Measurements from ENCODE around the gene GP2.

GP2 gene

DNA sequence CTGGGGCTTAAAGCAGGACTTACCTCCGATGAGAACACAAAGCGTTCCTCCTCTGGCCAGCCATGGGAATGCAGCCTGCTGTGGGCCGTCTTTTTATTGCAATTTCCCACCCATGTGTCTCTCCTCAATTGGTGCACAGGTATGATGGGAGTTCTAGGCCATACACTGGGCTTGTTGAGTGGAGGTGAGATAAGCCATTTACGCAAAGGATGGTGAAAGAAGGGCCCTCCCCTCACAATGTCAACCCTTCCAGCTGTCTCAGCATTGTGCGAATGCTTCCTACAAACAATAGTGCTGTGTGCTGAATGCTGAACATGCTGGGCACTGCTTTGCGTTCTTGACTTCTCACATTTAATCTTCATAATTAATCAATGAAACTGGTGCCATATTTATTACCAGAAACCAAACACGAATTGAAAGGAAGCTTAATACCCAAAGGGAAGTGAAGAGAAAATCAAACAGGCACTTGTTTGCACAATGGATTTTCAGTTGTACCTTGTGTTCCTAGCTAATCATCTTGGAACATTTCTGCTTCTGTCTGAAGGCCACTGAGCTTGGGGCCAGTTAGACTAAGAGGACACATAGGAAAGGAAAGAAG lies at the start of gene GP2:
TSS of gene GP2 (minus strand) at position 70 of the 598 bp plus-strand sequence. CDS start 1,082 bp downstream, outside the sequence.
- no peak within 1 kb of the TSS for H3K4me2 ChIP-seq (ENCODE audit: low read length)
- H2AFZ ChIP-seq (ENCODE audit: low read length): no peak within 1 kb of the TSS
- no peak within 1 kb of the TSS for H3K9ac ChIP-seq (ENCODE audit: low read length)

DNA sequence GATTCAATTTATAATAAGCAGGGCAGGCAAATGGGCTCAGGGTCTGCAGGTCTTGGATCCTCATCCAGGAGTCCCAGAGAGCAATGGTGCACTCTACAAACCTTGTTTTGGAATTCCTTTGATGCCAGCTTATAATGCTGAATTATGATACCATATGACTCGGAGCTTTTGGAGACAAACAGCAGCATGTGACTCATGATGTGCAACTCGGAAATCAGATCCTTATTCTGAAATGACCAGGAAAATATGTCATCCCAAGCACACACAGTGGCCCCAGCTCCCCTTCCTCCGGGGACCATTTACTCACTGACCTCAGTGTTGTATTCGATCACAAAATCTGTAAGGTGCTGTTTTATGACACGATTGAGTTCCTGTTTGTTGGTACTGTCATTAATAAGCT lies 45.4 kb upstream of the GP2 start:
- no peak overlapping the region for H3K4me2 ChIP-seq (ENCODE audit: low read length)
- H2AFZ ChIP-seq (ENCODE audit: low read length): no peak overlapping the region
- no peaks in the 10 kb centered on the region for H3K79me2 ChIP-seq (ENCODE audit: insufficient read depth, low read length)
- H3K9me3 ChIP-seq (ENCODE audit: low read length): no peaks in the 10 kb centered on the region
- no peak for TF ChIP-seq CTCF (IDR thresholded peaks at IDR 0.05; ENCODE audit: low read length)
- no peak for TF ChIP-seq EZH2 (IDR thresholded peaks at IDR 0.05; ENCODE audit: borderline replicate concordance, low read length)
- H3K9me2 ChIP-seq (ENCODE audit: low read depth, low read length): no peaks in the 10 kb centered on the region
- H3F3A ChIP-seq (ENCODE audit: insufficient read depth, low read length): no peaks in the 10 kb centered on the region
- no peaks in the 10 kb centered on the region for H3K36me3 ChIP-seq (ENCODE audit: insufficient read depth, low read length)
- no peaks in the 10 kb centered on the region for H3K27me3 ChIP-seq (ENCODE audit: insufficient read depth, low read length)
- no peaks in the 10 kb centered on the region for H3K4me1 ChIP-seq (ENCODE audit: insufficient read depth, low read length, severe bottlenecking)
- no peaks in the 10 kb centered on the region for H4K20me1 ChIP-seq (ENCODE audit: insufficient read depth, low read length)
- no peak overlapping the region for H3K9ac ChIP-seq (ENCODE audit: low read length)
- H3K27ac ChIP-seq (ENCODE audit: low read depth, low read length, poor library complexity, severe bottlenecking): no peak overlapping the region
- no peak overlapping the region for H3K4me3 ChIP-seq (ENCODE audit: low read depth, low read length, poor library complexity, severe bottlenecking)

More for the DNA sequence above, at the start of gene GP2:
- Histone ChIP-seq H3K79me2 (ENCODE audit: insufficient read depth, low read length) (no peaks in the 10 kb centered on the region), H3K9me3 (ENCODE audit: low read length) (no peaks in the 10 kb centered on the region), H3K36me3 (ENCODE audit: insufficient read depth, low read length) (no peaks in the 10 kb centered on the region), H3K27me3 (ENCODE audit: insufficient read depth, low read length) (no peaks in the 10 kb centered on the region), H3K9me2 (ENCODE audit: low read depth, low read length) (no peaks in the 10 kb centered on the region), H4K20me1 (ENCODE audit: insufficient read depth, low read length) (no peaks in the 10 kb centered on the region), H3K4me1 (ENCODE audit: insufficient read depth, low read length, severe bottlenecking) (no peaks in the 10 kb centered on the region), H3K27ac (ENCODE audit: low read depth, low read length, poor library complexity, severe bottlenecking) (no peak within 1 kb of the TSS), H3K4me3 (ENCODE audit: low read depth, low read length, poor library complexity, severe bottlenecking) (no peak within 1 kb of the TSS), H3F3A (ENCODE audit: insufficient read depth, low read length) (no peaks in the 10 kb centered on the region)
- no peak for TF ChIP-seq EZH2 (IDR thresholded peaks at IDR 0.05; ENCODE audit: borderline replicate concordance, low read length)

DNA sequence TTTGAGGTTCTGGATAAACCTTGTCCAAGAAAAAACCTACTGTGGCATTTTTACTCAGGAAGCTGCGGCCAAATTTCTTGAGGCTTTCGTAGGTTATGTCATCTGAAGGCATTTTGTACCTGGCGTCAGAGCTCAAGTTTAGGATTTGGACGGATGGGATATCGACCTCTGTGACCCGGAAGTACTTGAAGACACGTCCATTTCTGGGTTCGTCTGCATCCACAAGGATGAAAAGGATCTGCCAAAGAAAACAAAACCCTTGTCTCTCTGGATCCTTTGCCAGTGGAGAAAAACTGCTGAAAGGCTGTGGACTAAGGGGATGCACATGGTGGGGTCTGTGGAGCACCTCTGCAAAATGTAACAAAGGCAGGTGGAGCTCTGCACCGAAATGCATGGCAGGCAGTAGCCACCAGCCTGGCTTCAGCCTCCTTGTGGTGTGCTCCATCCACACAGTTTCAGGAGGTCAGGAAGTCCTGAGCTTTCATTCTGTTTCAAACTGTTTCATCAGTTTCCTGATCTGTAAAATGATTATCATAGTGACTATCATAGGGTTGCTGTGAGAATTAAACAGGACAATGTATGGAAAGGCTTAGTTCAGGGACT lies 42.2 kb upstream of the GP2 start:
- H3K79me2 ChIP-seq (ENCODE audit: insufficient read depth, low read length): no peaks in the 10 kb centered on the region
- no peaks in the 10 kb centered on the region for H3K27me3 ChIP-seq (ENCODE audit: insufficient read depth, low read length)
- H4K20me1 ChIP-seq (ENCODE audit: insufficient read depth, low read length): no peaks in the 10 kb centered on the region
- no peak overlapping the region for H3K9ac ChIP-seq (ENCODE audit: low read length)
- no peaks in the 10 kb centered on the region for H3K9me3 ChIP-seq (ENCODE audit: low read length)
- TF ChIP-seq EZH2 (IDR thresholded peaks at IDR 0.05; ENCODE audit: borderline replicate concordance, low read length) (no peak), CTCF (IDR thresholded peaks at IDR 0.05; ENCODE audit: low read length) (no peak)
- H3K4me3 ChIP-seq (ENCODE audit: low read depth, low read length, poor library complexity, severe bottlenecking): no peak overlapping the region
- H3F3A ChIP-seq (ENCODE audit: insufficient read depth, low read length): no peaks in the 10 kb centered on the region
- no peaks in the 10 kb centered on the region for H3K4me1 ChIP-seq (ENCODE audit: insufficient read depth, low read length, severe bottlenecking)
- no peak overlapping the region for H2AFZ ChIP-seq (ENCODE audit: low read length)
- H3K9me2 ChIP-seq (ENCODE audit: low read depth, low read length): no peaks in the 10 kb centered on the region
- no peak overlapping the region for H3K4me2 ChIP-seq (ENCODE audit: low read length)
- no peaks in the 10 kb centered on the region for H3K36me3 ChIP-seq (ENCODE audit: insufficient read depth, low read length)
- no peak overlapping the region for H3K27ac ChIP-seq (ENCODE audit: low read depth, low read length, poor library complexity, severe bottlenecking)

DNA sequence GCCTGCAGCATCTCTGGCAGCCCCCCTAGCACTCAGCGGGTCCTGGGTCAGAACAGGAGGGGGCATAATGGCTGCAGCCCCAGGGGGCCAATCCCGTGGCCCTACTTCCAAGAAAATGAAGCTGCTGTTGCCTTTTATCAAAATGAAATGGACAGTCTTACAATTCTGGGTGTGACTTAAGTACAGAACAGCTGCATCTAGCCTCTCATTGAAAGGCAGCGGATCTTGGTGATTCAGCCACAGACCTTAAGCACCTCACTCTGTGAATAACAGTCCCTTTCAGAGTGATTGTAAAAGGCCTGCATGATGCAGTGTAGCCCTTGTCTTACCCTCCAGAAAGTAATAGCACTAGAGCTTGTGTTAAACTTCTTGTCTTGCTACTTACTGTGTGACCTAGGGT lies 36.7 kb upstream of the GP2 start:
- H3K4me3 ChIP-seq (ENCODE audit: low read depth, low read length, poor library complexity, severe bottlenecking): no peak overlapping the region
- no peak for TF ChIP-seq CTCF (IDR thresholded peaks at IDR 0.05; ENCODE audit: low read length)
- no peak for TF ChIP-seq EZH2 (IDR thresholded peaks at IDR 0.05; ENCODE audit: borderline replicate concordance, low read length)
- H3K36me3 ChIP-seq (ENCODE audit: insufficient read depth, low read length): no peaks in the 10 kb centered on the region
- H2AFZ ChIP-seq (ENCODE audit: low read length): no peak overlapping the region
- no peak overlapping the region for H3K4me2 ChIP-seq (ENCODE audit: low read length)
- no peaks in the 10 kb centered on the region for H3K4me1 ChIP-seq (ENCODE audit: insufficient read depth, low read length, severe bottlenecking)
- no peaks in the 10 kb centered on the region for H3K9me3 ChIP-seq (ENCODE audit: low read length)
- no peak overlapping the region for H3K27ac ChIP-seq (ENCODE audit: low read depth, low read length, poor library complexity, severe bottlenecking)
- no peaks in the 10 kb centered on the region for H3K27me3 ChIP-seq (ENCODE audit: insufficient read depth, low read length)
- no peaks in the 10 kb centered on the region for H3K9me2 ChIP-seq (ENCODE audit: low read depth, low read length)
- no peaks in the 10 kb centered on the region for H4K20me1 ChIP-seq (ENCODE audit: insufficient read depth, low read length)
- no peaks in the 10 kb centered on the region for H3K79me2 ChIP-seq (ENCODE audit: insufficient read depth, low read length)
- no peak overlapping the region for H3K9ac ChIP-seq (ENCODE audit: low read length)
- no peaks in the 10 kb centered on the region for H3F3A ChIP-seq (ENCODE audit: insufficient read depth, low read length)

All from OCI-LY1 (cell line).